Measurements from ENCODE around the gene ACP6. TPM values are rescaled to one million over a fixed set of nuclear protein-coding genes. Genes with fewer than 3 reads are reported as not detected.
"Not testable (repeated sequence)": the region's sequence is repeated elsewhere in the genome, so short reads cannot be mapped to it uniquely, and the experiment has no call there.

ACP6 gene
- total RNA-seq, 2 experiments from 2014 or later = 20.0 to 38.6 TPM

- Histone ChIP-seq H3K9me2 (ENCODE audit: insufficient read depth, low read length) (no peaks in the 10 kb centered on the region), H3K36me3 (ENCODE audit: insufficient read depth, low read length) (peaks cover 65% of the 10 kb centered on the region), H3K79me2 (ENCODE audit: insufficient read depth, low read depth, low read length) (no peaks in the 10 kb centered on the region), H4K20me1 (ENCODE audit: insufficient read depth, low read length) (no peaks in the 10 kb centered on the region), H3K4me3 (ENCODE audit: low read depth, low read length, poor library complexity, severe bottlenecking) (no peak overlapping the region), H3K9me3 (ENCODE audit: low read length) (no peaks in the 10 kb centered on the region), H2AFZ (ENCODE audit: low read length) (no peak overlapping the region), H3K4me1 (ENCODE audit: insufficient read depth, low read length, poor library complexity, severe bottlenecking) (no peaks in the 10 kb centered on the region), H3K4me2 (ENCODE audit: low read length) (no peak overlapping the region), H3K27ac (ENCODE audit: low read depth, low read length, poor library complexity, severe bottlenecking) (no peak overlapping the region)
- ChIA-PET CTCF (ENCODE audit: unreplicated experiment) (no interaction called here), POLR2A (no interaction called here)
- intact Hi-C loops (cut with micrococcal nuclease; ENCODE audit: unreplicated experiment) = no loop called here
- no peak for DNase-seq (ENCODE audit: low spot score)
- TF ChIP-seq EZH2phosphoT487 (IDR thresholded peaks at IDR 0.05; ENCODE audit: borderline replicate concordance, low read depth, low read length) (no peak), CTCF (conservative IDR thresholded peaks at IDR 0.05; ENCODE audit: low read length) (no peak)
- no TSS peak for BruUV-seq (replicated peaks)
Observed at GRCh38 chr1:147618077-147618569, 52.2 kb downstream of the ACP6 start.

GRCh38 chr1:147614966-147615365 is 55.4 kb downstream of the ACP6 start:
- H3K9me2 ChIP-seq (ENCODE audit: insufficient read depth, low read length); POLR2A ChIA-PET: not testable (repeated sequence)

GRCh38 chr1:147613506-147613905 is 56.8 kb downstream of the ACP6 start:
- no TSS peak for BruUV-seq (replicated peaks)
- POLR2A ChIA-PET = no interaction called here

More at GRCh38 chr1:147614966-147615365, 55.4 kb downstream of the ACP6 start:
- H3K9me3 ChIP-seq (ENCODE audit: low read length); H2AFZ ChIP-seq (ENCODE audit: low read length); intact Hi-C loops (cut with micrococcal nuclease; ENCODE audit: unreplicated experiment); H3K4me2 ChIP-seq (ENCODE audit: low read length); CTCF ChIA-PET (ENCODE audit: unreplicated experiment); BruUV-seq (replicated peaks); H4K20me1 ChIP-seq (ENCODE audit: insufficient read depth, low read length); H3K4me3 ChIP-seq (ENCODE audit: low read depth, low read length, poor library complexity, severe bottlenecking); DNase-seq (ENCODE audit: low spot score); H3K79me2 ChIP-seq (ENCODE audit: insufficient read depth, low read depth, low read length); H3K27ac ChIP-seq (ENCODE audit: low read depth, low read length, poor library complexity, severe bottlenecking): not testable (repeated sequence)
- peaks cover 82% of the 10 kb centered on the region for H3K36me3 ChIP-seq (ENCODE audit: insufficient read depth, low read length)
- H3K4me1 ChIP-seq (ENCODE audit: insufficient read depth, low read length, poor library complexity, severe bottlenecking) = peaks cover 12% of the 10 kb centered on the region

More at GRCh38 chr1:147613506-147613905, 56.8 kb downstream of the ACP6 start:
- H3K36me3 ChIP-seq (ENCODE audit: insufficient read depth, low read length) = peaks cover 73% of the 10 kb centered on the region; the same call in 1 of the 2 replicates
- CTCF ChIA-PET (ENCODE audit: unreplicated experiment) = no interaction called here
- H3K79me2 ChIP-seq (ENCODE audit: insufficient read depth, low read depth, low read length) = no peaks in the 10 kb centered on the region
- intact Hi-C loops (cut with micrococcal nuclease; ENCODE audit: unreplicated experiment) = no loop called here
- no peak overlapping the region for H3K4me3 ChIP-seq (ENCODE audit: low read depth, low read length, poor library complexity, severe bottlenecking)
- no peaks in the 10 kb centered on the region for H3K9me3 ChIP-seq (ENCODE audit: low read length)
- TF ChIP-seq CTCF (conservative IDR thresholded peaks at IDR 0.05; ENCODE audit: low read length) (no peak), EZH2phosphoT487 (IDR thresholded peaks at IDR 0.05; ENCODE audit: borderline replicate concordance, low read depth, low read length) (no peak)
- H3K9me2 ChIP-seq (ENCODE audit: insufficient read depth, low read length) = no peaks in the 10 kb centered on the region
- peaks cover 12% of the 10 kb centered on the region for H3K4me1 ChIP-seq (ENCODE audit: insufficient read depth, low read length, poor library complexity, severe bottlenecking)
- no peak for DNase-seq (ENCODE audit: low spot score)
- H3K27ac ChIP-seq (ENCODE audit: low read depth, low read length, poor library complexity, severe bottlenecking) = no peak overlapping the region
- no peak overlapping the region for H3K4me2 ChIP-seq (ENCODE audit: low read length)
- H4K20me1 ChIP-seq (ENCODE audit: insufficient read depth, low read length) = no peaks in the 10 kb centered on the region
- no peak overlapping the region for H2AFZ ChIP-seq (ENCODE audit: low read length)
